Naive thymus-derived CD4-positive, alpha-beta T cell (primary cell): ENCODE measurements around the gene LGR5. TPM values are rescaled to one million over a fixed set of nuclear protein-coding genes. Genes with fewer than 3 reads are reported as not detected.

Experiments used
- ATAC-seq: fragments of 150-1000 bp; cut with Tn5 transposase; 2 replicates; pipeline ENCODE4 v1.10.0; 2021; ENCODE audit warnings: mild to moderate bottlenecking, moderate library complexity
- CTCF ChIA-PET: fragments of 350-600 bp; sonication (Branson Sonifier 250); formaldehyde crosslinking; loops from one replicate; lab custom pipeline; 2021; ENCODE audit warnings: antibody characterized with exemption; lab: Charles Lee
- POLR2A ChIA-PET: fragments of 350-600 bp; sonication (Branson Sonifier 250); formaldehyde crosslinking; loops from one replicate; lab custom pipeline; 2021; ENCODE audit warnings: antibody characterized with exemption, inconsistent platforms; lab: Charles Lee
- DNase-seq, 9 donors: peaks; one replicate each; pipeline versions ENCODE4 v3.0.0 to v3.0.0-alpha.2; 2020 to 2022; ENCODE audit warnings: mixed read lengths in 1 of 9
- H3K27ac ChIP-seq: one replicate; pipeline ENCODE4 v1.7.0; 2013; ENCODE audit warnings: mild to moderate bottlenecking, low read depth, low read length, moderate library complexity
- H3K27me3 ChIP-seq, 2 donors: one replicate each; pipeline ENCODE4 v1.7.0; 2013; ENCODE audit warnings: low read length in 2 of 2, mild to moderate bottlenecking in 2 of 2, moderate library complexity in 2 of 2; ENCODE audit not compliant: control insufficient read depth in 2 of 2, insufficient read depth in 2 of 2
- H3K36me3 ChIP-seq, 3 experiments: 1 replicate in 2 of 3; 2 replicates in 1 of 3; pipeline ENCODE4 v1.7.0; 2013; ENCODE audit warnings: low read length in 3 of 3, mild to moderate bottlenecking in 3 of 3, moderate library complexity in 1 of 3; ENCODE audit not compliant: insufficient read depth in 3 of 3, control insufficient read depth in 2 of 3
- H3K4me1 ChIP-seq, 2 donors: one replicate each; pipeline ENCODE4 v1.7.0; 2013; ENCODE audit warnings: low read length in 2 of 2, mild to moderate bottlenecking in 2 of 2, moderate library complexity in 1 of 2; ENCODE audit not compliant: control insufficient read depth in 2 of 2, insufficient read depth in 2 of 2
- H3K4me3 ChIP-seq: 2 replicates; pipeline ENCODE4 v1.7.0; 2013; ENCODE audit warnings: mild to moderate bottlenecking, low read length
- H3K9me3 ChIP-seq, 3 experiments: 1 replicate in 2 of 3; 2 replicates in 1 of 3; pipeline ENCODE4 v1.7.0; 2013; ENCODE audit warnings: low read length in 3 of 3; ENCODE audit not compliant: control insufficient read depth in 2 of 3
- H3K27ac Mint-ChIP-seq, 9 donors: one replicate each; pipeline ENCODE4 v1.8.0; 2020 to 2022; ENCODE audit warnings: mixed read lengths in 9 of 9, mild to moderate bottlenecking in 8 of 9, moderate library complexity in 5 of 9, inconsistent platforms in 2 of 9
- H3K27me3 Mint-ChIP-seq, 5 donors: one replicate each; pipeline ENCODE4 v1.8.0; 2021 to 2022; ENCODE audit warnings: mixed read lengths in 5 of 5, mild to moderate bottlenecking in 1 of 5
- H3K36me3 Mint-ChIP-seq, 5 donors: one replicate each; pipeline ENCODE4 v1.8.0; 2020 to 2022; ENCODE audit warnings: mixed read lengths in 5 of 5, mild to moderate bottlenecking in 3 of 5, inconsistent platforms in 1 of 5
- H3K4me1 Mint-ChIP-seq, 7 donors: one replicate each; pipeline ENCODE4 v1.8.0; 2020 to 2022; ENCODE audit warnings: mixed read lengths in 7 of 7, mild to moderate bottlenecking in 3 of 7, inconsistent platforms in 1 of 7
- H3K4me3 Mint-ChIP-seq, 10 donors: one replicate each; pipeline ENCODE4 v1.8.0; 2020 to 2022; ENCODE audit warnings: mild to moderate bottlenecking in 10 of 10, mixed read lengths in 10 of 10, moderate library complexity in 6 of 10, inconsistent platforms in 2 of 10
- H3K9me3 Mint-ChIP-seq, 11 donors: one replicate each; pipeline ENCODE4 v1.8.0; 2020 to 2022; ENCODE audit warnings: mixed read lengths in 11 of 11, mild to moderate bottlenecking in 4 of 11, inconsistent platforms in 1 of 11, moderate library complexity in 1 of 11
- intact Hi-C, 2 donors: fragments of 100-400 bp; cut with micrococcal nuclease; formaldehyde crosslinking; loops; one replicate each; pipeline ENCODE4 v1.15.1; 2023
- polyA plus RNA-seq, 2 donors: library from polyadenylated mRNA; unstranded; fragments of 300-500 nt; fragmentation: Illumina TruSeq; gene quantifications; one replicate each; pipeline ENCODE4 v1.2.3, GENCODE V29; 2021
- total RNA-seq, 6 experiments: library from RNA in 5 of 6; stranded (reverse) in 5 of 6; gene quantifications; 1 replicate in 5 of 6; 2 replicates in 1 of 6; pipeline ENCODE4 v1.2.3 and lab custom pipeline; 2021 to 2026

The LGR5 gene
- total and polyA plus RNA-seq, 7 experiments from 2014 or later = not detected

DNA sequence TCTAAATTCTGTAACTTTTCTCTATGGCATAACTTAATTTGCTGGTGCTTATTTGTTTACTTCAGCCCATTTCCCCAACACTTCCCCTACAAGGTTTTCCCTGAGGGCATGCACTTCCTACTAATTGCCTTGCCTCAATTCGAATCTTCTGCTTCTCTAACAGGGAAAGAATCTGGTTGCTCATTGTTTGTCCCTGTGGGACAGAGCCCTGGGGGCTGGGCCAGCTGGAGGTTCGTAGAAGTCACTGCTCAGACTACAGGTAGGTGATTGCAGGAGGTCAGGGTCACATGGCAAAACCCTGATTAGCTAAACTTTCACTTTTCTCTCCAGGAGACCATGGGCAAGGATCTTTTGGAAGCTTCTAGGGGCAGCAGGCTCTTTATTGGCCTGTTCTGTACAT lies 152.0 kb downstream of the LGR5 start:
- Mint-ChIP-seq H3K9me3 (no peaks in the 10 kb centered on the region), H3K27me3 (peaks cover 24 to 48% (median 45%) of the 10 kb centered on the region in 5 donors), H3K4me3 (no peak overlapping the region), H3K27ac (peak overlapping the region in 1 of 9 donors; percentile 63), H3K4me1 (peaks cover 0 to 2% (median 0%) of the 10 kb centered on the region in 7 donors), H3K36me3 (no peaks in the 10 kb centered on the region)
- ChIA-PET CTCF (no interaction called here), POLR2A (no interaction called here)
- ATAC-seq (no peak), DNase-seq (no peak)
- intact Hi-C loops = no loop called here
- H3K9me3 ChIP-seq = no peaks in the 10 kb centered on the region
- H3K4me3 ChIP-seq = no peak overlapping the region
- H3K27me3 ChIP-seq = no peaks in the 10 kb centered on the region
- no peak overlapping the region for H3K27ac ChIP-seq
- no peaks in the 10 kb centered on the region for H3K4me1 ChIP-seq
- H3K36me3 ChIP-seq = no peaks in the 10 kb centered on the region

DNA sequence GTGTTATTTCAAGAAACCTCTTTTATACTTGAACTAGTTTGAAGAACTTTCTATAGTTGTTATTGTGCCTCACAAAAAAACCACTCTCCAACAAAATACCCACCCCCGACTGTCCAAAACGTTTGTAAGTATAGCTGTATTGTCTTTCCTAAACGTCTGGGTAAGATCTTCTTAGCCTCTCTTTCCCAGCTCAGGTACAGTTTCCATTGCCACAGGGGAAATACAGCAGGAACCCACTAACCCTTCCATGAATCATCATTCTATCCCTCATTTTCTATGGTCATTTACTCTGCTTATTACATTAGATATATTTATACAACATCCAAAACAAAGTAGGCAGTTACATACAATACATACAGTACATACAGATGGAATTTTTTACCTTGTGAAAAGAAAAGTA lies 153.2 kb downstream of the LGR5 start:
- H3K4me3 ChIP-seq = no peak overlapping the region
- no peak for DNase-seq
- POLR2A ChIA-PET = no interaction called here
- CTCF ChIA-PET = no interaction called here
- H3K27me3 ChIP-seq = no peaks in the 10 kb centered on the region
- H3K27ac ChIP-seq = no peak overlapping the region
- no peaks in the 10 kb centered on the region for H3K9me3 Mint-ChIP-seq
- no peak overlapping the region for H3K4me3 Mint-ChIP-seq
- no peaks in the 10 kb centered on the region for H3K36me3 Mint-ChIP-seq
- peaks cover 30 to 45% (median 39%) of the 10 kb centered on the region in 5 donors for H3K27me3 Mint-ChIP-seq
- no peaks in the 10 kb centered on the region for H3K36me3 ChIP-seq
- no peaks in the 10 kb centered on the region for H3K4me1 ChIP-seq
- no peak overlapping the region for H3K27ac Mint-ChIP-seq
- H3K9me3 ChIP-seq = no peaks in the 10 kb centered on the region
- peaks cover 0 to 2% (median 0%) of the 10 kb centered on the region in 7 donors for H3K4me1 Mint-ChIP-seq
- intact Hi-C loops = no loop called here
- ATAC-seq = no peak

DNA sequence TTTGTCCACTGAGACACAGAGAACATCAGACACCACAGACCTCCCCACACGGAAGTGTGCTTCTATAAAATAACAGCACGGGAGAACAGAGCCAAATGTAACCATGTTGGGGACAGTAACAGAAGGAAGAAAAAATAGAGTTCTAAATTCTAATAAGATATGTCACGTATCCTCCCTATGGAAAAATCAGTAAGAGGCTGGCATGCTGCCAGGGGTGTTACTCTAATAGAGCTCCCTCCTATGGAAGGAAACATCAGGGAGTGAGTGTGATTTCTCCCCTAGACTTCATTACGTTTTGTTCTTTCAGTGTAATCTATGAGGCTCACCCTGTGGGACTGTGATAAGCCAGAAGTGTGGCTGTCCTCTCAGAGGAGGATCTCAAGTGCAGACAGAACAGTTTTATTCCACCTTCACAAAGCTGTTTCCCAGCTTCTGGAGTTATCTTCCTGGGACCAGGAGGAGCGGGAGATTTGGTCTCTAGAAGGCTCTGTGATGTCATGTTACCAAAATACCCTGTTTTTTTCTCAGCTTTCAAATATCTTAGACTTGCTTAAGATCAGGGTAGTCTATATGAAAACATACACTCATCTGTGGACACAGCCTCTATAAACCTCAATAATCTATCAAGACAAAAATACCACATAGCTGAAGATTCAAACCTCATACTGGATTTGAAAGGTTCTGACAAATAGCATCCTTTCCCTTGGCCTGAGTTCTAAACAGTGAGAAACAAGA lies 154.8 kb downstream of the LGR5 start:
- H3K36me3 ChIP-seq = no peaks in the 10 kb centered on the region
- ATAC-seq (no peak), DNase-seq (no peak)
- peaks cover 35 to 44% (median 38%) of the 10 kb centered on the region in 5 donors for H3K27me3 Mint-ChIP-seq
- no peaks in the 10 kb centered on the region for H3K36me3 Mint-ChIP-seq
- intact Hi-C loops = no loop called here
- H3K9me3 Mint-ChIP-seq = peaks cover 0 to under 1% (median 0%) of the 10 kb centered on the region in 11 donors
- no peak overlapping the region for H3K27ac Mint-ChIP-seq
- no peak overlapping the region for H3K4me3 Mint-ChIP-seq
- CTCF ChIA-PET = interaction anchor here (0.7 kb wide), 1 partner anchor 1715 kb away, joined by 3 read pairs; no protein-coding TSS in a partner anchor
- peaks cover 0 to under 1% (median 0%) of the 10 kb centered on the region in 7 donors for H3K4me1 Mint-ChIP-seq
- no peak overlapping the region for H3K27ac ChIP-seq
- POLR2A ChIA-PET = no interaction called here
- H3K4me1 ChIP-seq = no peaks in the 10 kb centered on the region
- no peak overlapping the region for H3K4me3 ChIP-seq
- no peaks in the 10 kb centered on the region for H3K27me3 ChIP-seq
- H3K9me3 ChIP-seq = no peaks in the 10 kb centered on the region

DNA sequence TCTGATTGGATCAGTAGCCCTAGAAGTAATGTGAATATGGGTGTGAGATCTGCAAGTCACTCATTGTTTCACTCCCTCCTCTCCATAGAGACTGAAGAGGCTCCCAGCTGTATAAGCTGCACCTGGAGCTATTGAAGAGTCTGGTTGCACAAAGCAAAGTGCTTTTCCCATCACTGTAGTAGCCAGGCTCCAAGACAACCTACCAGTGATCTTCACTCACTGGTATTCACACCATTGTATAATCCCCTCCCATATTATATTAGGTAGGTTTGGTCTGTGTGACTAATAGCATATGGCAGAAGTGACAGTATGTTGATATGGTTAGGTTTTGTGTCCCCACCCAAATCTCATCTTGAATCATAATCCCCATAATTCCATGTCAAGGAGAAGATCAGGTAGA lies 159.6 kb downstream of the LGR5 start:
- Mint-ChIP-seq H3K36me3 (no peaks in the 10 kb centered on the region), H3K4me1 (no peaks in the 10 kb centered on the region), H3K4me3 (no peak overlapping the region), H3K27ac (no peak overlapping the region), H3K9me3 (peaks cover 0 to 4% (median 0%) of the 10 kb centered on the region in 11 donors), H3K27me3 (peaks cover under 1 to 26% (median 9%) of the 10 kb centered on the region in 5 donors)
- intact Hi-C loops = no loop called here
- POLR2A ChIA-PET = no interaction called here
- Histone ChIP-seq H3K4me1 (no peaks in the 10 kb centered on the region), H3K27ac (no peak overlapping the region), H3K9me3 (no peaks in the 10 kb centered on the region), H3K4me3 (no peak overlapping the region), H3K36me3 (no peaks in the 10 kb centered on the region), H3K27me3 (no peaks in the 10 kb centered on the region)
- CTCF ChIA-PET = no interaction called here
- ATAC-seq (no peak), DNase-seq (no peak)

DNA sequence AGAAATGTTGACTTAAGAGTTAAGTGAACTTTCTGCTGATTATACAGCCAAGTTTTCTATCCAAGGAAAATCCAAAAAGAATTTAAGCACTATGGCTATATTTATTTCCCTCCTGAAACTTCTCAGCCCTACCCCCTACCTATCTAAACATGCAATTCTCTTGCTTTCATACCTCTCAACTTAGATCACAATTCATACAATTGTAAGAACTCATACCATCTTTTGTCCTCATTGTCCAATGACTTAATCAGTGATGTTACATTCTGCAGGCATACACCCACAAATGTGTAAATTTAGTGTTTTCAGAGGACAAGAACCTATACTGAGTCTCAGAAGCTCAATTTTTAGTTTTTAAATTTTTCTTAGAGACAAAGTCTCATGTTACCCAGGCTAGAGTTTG lies 161.9 kb downstream of the LGR5 start:
- intact Hi-C loops = no loop called here
- POLR2A ChIA-PET = no interaction called here

DNA sequence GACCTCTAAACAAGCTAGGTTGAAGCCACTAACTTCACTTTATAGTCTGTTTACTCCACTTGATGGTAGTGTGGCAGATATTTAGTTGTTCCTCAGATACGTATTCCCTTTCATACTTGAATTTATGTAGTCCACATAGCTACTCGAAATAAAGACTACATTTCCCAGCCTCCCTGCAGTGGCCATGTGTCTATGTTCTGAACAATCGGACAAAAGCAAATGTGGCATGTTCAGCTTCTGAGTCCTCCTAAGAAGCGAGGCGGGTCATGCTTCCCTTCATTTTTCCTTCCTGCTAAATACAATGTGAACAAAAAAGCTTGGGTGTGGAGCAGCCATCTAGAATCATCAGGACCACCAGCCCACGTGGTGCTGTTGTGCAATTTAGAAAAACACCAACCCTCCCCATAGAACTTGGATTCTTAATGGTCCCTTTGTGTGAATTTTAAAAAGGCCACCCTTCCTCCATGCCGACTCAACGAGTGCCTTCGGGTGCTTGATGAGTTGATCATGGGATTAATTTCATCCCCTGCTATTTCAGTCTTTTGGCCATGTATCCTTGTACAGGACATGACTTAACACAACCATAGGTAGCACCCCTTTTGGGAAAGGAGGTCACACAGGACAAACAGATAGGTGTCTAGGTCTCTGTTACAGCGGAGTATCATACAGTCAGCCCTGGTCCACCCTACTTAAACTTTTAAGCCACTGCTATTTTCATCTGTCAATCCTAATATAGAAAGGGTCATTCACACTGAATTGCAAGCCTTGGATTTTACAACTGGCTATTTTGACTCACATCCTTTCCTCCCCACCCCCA lies 163.4 kb downstream of the LGR5 start:
- Histone ChIP-seq H3K36me3 (peaks cover 0 to 9% (median 4%) of the 10 kb centered on the region in 3 experiments), H3K9me3 (no peaks in the 10 kb centered on the region), H3K4me3 (no peak overlapping the region), H3K4me1 (no peaks in the 10 kb centered on the region), H3K27ac (no peak overlapping the region), H3K27me3 (no peaks in the 10 kb centered on the region)
- Mint-ChIP-seq H3K36me3 (peaks cover 0 to 20% (median 14%) of the 10 kb centered on the region in 5 donors), H3K4me3 (no peak overlapping the region), H3K4me1 (peaks cover 0 to 10% (median 0%) of the 10 kb centered on the region in 7 donors), H3K9me3 (peaks cover 0 to 4% (median 0%) of the 10 kb centered on the region in 11 donors), H3K27ac (peak overlapping the region in 6 of 9 donors; percentile 8 to 59 (median 49)), H3K27me3 (peaks cover 0 to 7% (median 0%) of the 10 kb centered on the region in 5 donors)
- DNase-seq (no peak), ATAC-seq (no peak)
- POLR2A ChIA-PET = no interaction called here
- intact Hi-C loops = no loop called here
- CTCF ChIA-PET = interaction anchor here (0.6 kb wide), 1 partner anchor 828 kb away, joined by 4 read pairs; no protein-coding TSS in a partner anchor

More for the DNA sequence above, 161.9 kb downstream of the LGR5 start:
- H3K4me1 ChIP-seq = no peaks in the 10 kb centered on the region
- CTCF ChIA-PET = interaction anchor here (0.6 kb wide), 1 partner anchor 146 kb away, joined by 5 read pairs; no protein-coding TSS in a partner anchor
- H3K4me3 Mint-ChIP-seq = no peak overlapping the region
- DNase-seq = no peak
- H3K36me3 Mint-ChIP-seq = peaks cover 0 to 9% (median 5%) of the 10 kb centered on the region in 5 donors
- H3K4me1 Mint-ChIP-seq = peaks cover 0 to 3% (median 0%) of the 10 kb centered on the region in 7 donors
- ATAC-seq = no peak
- H3K36me3 ChIP-seq = peaks cover 0 to 3% (median 0%) of the 10 kb centered on the region in 3 experiments
- H3K27ac ChIP-seq = no peak overlapping the region
- no peak overlapping the region for H3K4me3 ChIP-seq
- no peaks in the 10 kb centered on the region for H3K27me3 ChIP-seq
- H3K27ac Mint-ChIP-seq = peak overlapping the region in 2 of 9 donors; percentile 25 to 38
- peaks cover 0 to 13% (median 0%) of the 10 kb centered on the region in 5 donors for H3K27me3 Mint-ChIP-seq
- no peaks in the 10 kb centered on the region for H3K9me3 ChIP-seq
- peaks cover 0 to 4% (median 0%) of the 10 kb centered on the region in 11 donors for H3K9me3 Mint-ChIP-seq
